Measurements from ENCODE around the gene RAD51C.

DNA sequence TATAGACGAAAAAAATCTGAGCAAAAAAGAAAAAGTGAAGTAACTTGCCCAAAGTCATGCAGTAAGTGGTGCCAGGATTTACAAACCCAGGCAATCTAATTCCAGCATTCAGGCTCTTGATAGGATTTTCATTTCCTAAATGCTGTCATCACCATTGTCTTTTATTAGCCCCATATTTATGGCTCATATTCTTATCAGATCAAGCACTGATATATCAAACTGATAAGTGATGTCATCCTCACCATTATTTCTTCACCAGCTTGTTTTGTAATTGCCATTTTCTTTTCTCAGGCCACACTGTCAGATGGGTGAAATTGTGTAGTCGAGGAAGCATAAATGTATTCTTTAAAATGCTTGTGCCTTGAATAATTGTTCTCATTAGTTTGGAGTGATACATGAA is 1.3 kb downstream of the RAD51C start:
- no peak for TF ChIP-seq CTCF (IDR thresholded peaks at IDR 0.05; ENCODE audit: low read length)
- TF ChIP-seq EZH2 (IDR thresholded peaks at IDR 0.05; ENCODE audit: borderline replicate concordance, low read length): no peak

All from OCI-LY1 (cell line).